ENCODE measurements around the gene CUBN.

DNA sequence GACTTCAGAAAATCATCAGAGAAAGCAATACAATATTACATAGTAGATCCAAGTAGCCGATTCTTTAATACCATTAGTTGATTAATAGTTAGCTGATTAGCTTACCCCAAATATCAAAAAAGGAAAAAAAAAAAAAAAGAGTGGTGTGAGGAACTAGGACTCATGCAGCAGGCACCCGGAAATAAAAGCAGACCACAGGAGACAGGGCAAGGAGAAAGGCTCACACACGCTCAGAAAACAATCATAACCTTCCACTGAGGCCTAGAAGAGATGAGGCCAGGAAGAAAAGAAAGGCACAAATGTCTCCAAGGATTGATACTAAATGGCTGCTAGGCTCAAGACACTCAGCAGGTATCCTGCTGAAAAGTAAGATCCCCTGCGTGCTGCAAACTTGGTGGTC is 45.9 kb upstream of the CUBN start:
- TF ChIP-seq, protein P1, sequence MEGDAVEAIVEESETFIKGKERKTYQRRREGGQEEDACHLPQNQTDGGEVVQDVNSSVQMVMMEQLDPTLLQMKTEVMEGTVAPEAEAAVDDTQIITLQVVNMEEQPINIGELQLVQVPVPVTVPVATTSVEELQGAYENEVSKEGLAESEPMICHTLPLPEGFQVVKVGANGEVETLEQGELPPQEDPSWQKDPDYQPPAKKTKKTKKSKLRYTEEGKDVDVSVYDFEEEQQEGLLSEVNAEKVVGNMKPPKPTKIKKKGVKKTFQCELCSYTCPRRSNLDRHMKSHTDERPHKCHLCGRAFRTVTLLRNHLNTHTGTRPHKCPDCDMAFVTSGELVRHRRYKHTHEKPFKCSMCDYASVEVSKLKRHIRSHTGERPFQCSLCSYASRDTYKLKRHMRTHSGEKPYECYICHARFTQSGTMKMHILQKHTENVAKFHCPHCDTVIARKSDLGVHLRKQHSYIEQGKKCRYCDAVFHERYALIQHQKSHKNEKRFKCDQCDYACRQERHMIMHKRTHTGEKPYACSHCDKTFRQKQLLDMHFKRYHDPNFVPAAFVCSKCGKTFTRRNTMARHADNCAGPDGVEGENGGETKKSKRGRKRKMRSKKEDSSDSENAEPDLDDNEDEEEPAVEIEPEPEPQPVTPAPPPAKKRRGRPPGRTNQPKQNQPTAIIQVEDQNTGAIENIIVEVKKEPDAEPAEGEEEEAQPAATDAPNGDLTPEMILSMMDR (IDR thresholded peaks at IDR 0.05; ENCODE audit: insufficient read depth, low read depth, low read length), result no peak
- no peak for TF ChIP-seq EZH2 (IDR thresholded peaks at IDR 0.05; ENCODE audit: insufficient read depth, low read length)

Measured in astrocyte (in vitro differentiated cells and primary cell).